Ectodermal cell (in vitro differentiated cells): ENCODE data around the gene NPB. TPM values are rescaled to one million over a fixed set of nuclear protein-coding genes. Genes with fewer than 3 reads are reported as not detected.

ENCODE experiments used
- H3K27ac ChIP-seq: 2 replicates; pipeline ENCODE4 v1.7.0; 2013; ENCODE audit warnings: mild to moderate bottlenecking, low read depth, low read length; ENCODE audit not compliant: insufficient read depth, poor library complexity, severe bottlenecking
- H3K27me3 ChIP-seq: 2 replicates; pipeline ENCODE4 v1.7.0; 2013; ENCODE audit warnings: mild to moderate bottlenecking, low read length; ENCODE audit not compliant: insufficient read depth, control insufficient read depth, poor library complexity, severe bottlenecking
- H3K36me3 ChIP-seq: one replicate; pipeline ENCODE4 v1.7.0; 2013; ENCODE audit warnings: low read length; ENCODE audit not compliant: control insufficient read depth, insufficient read depth
- H3K4me1 ChIP-seq: one replicate; pipeline ENCODE4 v1.7.0; 2013; ENCODE audit warnings: low read length; ENCODE audit not compliant: control insufficient read depth, insufficient read depth
- H3K4me3 ChIP-seq: 2 replicates; pipeline ENCODE4 v1.7.0; 2013; ENCODE audit warnings: low read depth, low read length, control low read depth; ENCODE audit not compliant: insufficient read depth
- H3K9me3 ChIP-seq: 2 replicates; pipeline ENCODE4 v1.7.0; 2013; ENCODE audit warnings: mild to moderate bottlenecking, low read length, moderate library complexity; ENCODE audit not compliant: control insufficient read depth
- WGBS, 2 experiments: methylation state at CpG; one replicate each; pipeline ENCODE4 v1.1.7; 2013; ENCODE audit warnings: missing lambda C conversion rate in 2 of 2; 5-methylcytosine and 5-hydroxymethylcytosine counted together
- polyA plus RNA-seq, 4 experiments: library from polyadenylated mRNA; stranded (reverse); fragments of 50-300 nt; gene quantifications; one replicate each; pipeline ENCODE4 v1.2.3, GENCODE V29; 2013

The NPB gene
- 0.63 TPM for polyA plus RNA-seq (2013, experiment 1 of 4)
- polyA plus RNA-seq (2013, experiment 2 of 4), result 0.92 TPM
- 1.1 TPM for polyA plus RNA-seq (2013, experiment 3 of 4)
- polyA plus RNA-seq (2013, experiment 4 of 4), result 1.7 TPM

DNA sequence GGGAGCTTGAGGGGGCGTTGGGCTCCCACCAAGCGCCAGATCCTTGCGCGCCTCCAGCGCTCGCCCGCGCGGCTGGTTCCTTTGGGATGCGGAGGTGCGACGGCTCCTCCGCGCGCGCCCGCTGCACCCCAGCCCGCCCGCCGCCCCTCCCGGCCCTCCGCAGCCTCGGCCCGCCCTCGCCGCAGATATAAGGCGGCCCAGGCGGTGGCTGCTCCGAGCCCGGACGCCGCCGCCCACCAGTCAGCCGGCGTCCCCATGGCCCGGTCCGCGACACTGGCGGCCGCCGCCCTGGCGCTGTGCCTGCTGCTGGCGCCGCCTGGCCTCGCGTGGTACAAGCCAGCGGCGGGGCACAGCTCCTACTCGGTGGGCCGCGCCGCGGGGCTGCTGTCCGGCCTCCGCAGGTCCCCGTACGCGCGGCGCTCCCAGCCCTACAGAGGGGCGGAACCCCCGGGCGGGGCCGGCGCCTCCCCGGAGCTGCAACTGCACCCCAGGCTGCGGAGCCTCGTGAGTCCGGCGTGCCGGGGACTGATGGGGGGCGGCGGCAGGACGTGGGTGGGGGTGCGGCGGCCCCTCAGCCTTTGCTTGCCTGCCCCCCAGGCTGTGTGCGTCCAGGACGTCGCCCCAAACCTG lies at the start of gene NPB:
Gene NPB, plus strand, starts transcription at position 216 of the 630 bp plus-strand sequence. Its CDS starts 40 bp downstream, at position 256.
- Histone ChIP-seq H3K36me3 (peaks cover 22% of the 10 kb centered on the region), H3K4me3 (peak within 1 kb of the TSS; percentile 16)

DNA sequence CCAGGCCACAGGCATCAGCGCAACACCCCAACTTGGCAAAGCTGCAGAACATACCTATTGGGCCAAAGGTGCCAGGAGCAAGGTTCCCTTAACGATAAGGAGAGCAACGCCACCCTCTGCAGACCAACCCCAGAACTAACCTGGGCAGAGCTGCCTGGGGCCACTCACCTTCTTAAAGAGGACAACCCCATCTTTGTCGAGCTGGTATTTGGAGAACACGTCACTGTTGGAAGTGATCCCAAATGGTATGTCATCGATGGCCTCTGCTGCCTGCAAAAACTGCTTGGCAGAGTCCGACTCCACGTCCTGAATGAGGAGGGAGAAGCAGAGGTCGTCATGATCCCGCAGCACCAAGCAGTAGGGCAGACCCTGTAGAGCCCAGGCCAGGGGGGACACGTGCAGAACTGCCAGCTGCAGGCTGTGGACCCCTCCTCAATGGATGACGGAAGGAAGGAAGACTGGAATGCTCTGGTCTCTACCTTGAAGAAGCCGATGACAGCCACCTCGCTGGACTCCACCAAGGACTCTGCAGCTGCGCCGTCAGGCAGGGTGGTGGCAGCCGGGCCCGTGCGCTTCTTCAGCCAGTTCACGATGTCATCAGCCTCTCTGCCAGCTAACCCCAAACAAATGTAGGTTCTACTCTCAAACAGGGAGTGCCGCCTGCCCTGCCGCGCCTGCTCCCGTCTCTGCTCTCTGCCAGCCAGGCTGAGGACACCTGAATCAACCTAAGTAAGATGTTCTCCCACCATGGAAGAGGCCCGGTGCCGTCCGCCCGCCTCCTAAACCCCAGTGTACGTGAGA lies 46.9 kb upstream of the NPB start:
- H3K4me3 ChIP-seq, result no peak overlapping the region
- 95% methylated on average over 29 of the region's 29 CpGs for WGBS, 2 experiments
- H3K36me3 ChIP-seq, result peaks cover 53% of the 10 kb centered on the region
- H3K27me3 ChIP-seq, result no peaks in the 10 kb centered on the region
- no peaks in the 10 kb centered on the region for H3K9me3 ChIP-seq
- no peak overlapping the region for H3K27ac ChIP-seq
- H3K4me1 ChIP-seq, result peaks cover 9% of the 10 kb centered on the region

More for the DNA sequence above, at the start of gene NPB:
- Histone ChIP-seq H3K27me3 (peaks cover 30% of the 10 kb centered on the region), H3K9me3 (no peaks in the 10 kb centered on the region), H3K27ac (no peak within 1 kb of the TSS), H3K4me1 (no peaks in the 10 kb centered on the region)
- 6% methylated on average over 79 of the region's 79 CpGs for WGBS, 2 experiments

DNA sequence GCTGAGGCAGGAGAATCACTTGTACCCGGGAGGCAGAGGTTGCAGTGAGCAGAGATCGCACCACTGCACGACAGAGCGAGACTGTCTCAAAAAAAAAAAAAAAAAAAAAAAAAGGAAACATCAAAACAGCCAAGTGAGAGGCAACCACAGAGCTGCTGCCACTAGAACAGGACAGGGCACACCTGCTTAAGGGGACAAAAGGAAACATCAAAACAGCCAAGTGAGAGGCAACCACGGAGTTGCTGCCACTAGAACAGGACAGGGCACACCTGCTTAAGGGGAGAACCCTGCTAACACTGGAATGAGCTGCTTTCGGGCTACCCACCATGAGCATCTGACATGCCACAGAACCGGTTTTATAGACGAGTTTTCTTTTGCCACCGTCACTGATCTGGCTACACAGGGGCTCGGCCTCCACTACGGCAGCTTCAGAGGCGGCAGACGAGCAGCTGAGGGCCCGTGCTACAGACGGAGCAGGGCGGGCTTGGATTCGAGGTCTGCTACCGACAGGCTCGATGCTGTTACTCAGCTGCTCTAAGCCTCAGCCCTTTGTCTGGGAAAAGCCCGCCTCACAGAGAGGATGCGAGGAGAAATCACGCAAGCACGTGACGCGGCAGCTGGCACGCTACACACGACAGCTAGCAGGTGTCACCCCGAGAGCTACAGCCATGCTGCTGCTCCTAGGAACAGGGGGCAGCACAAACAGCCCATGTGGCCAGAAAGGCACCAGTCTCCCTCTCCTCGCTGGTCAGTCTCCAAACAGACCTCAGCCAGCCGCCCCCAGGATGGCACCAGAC lies 43.7 kb upstream of the NPB start:
- H3K36me3 ChIP-seq, result peaks cover 33% of the 10 kb centered on the region
- H3K4me1 ChIP-seq, result peaks cover 9% of the 10 kb centered on the region
- H3K27me3 ChIP-seq, result no peaks in the 10 kb centered on the region
- H3K4me3 ChIP-seq, result no peak overlapping the region
- H3K27ac ChIP-seq, result no peak overlapping the region
- WGBS, 2 experiments, result 94% methylated on average over 30 of the region's 30 CpGs
- no peaks in the 10 kb centered on the region for H3K9me3 ChIP-seq

DNA sequence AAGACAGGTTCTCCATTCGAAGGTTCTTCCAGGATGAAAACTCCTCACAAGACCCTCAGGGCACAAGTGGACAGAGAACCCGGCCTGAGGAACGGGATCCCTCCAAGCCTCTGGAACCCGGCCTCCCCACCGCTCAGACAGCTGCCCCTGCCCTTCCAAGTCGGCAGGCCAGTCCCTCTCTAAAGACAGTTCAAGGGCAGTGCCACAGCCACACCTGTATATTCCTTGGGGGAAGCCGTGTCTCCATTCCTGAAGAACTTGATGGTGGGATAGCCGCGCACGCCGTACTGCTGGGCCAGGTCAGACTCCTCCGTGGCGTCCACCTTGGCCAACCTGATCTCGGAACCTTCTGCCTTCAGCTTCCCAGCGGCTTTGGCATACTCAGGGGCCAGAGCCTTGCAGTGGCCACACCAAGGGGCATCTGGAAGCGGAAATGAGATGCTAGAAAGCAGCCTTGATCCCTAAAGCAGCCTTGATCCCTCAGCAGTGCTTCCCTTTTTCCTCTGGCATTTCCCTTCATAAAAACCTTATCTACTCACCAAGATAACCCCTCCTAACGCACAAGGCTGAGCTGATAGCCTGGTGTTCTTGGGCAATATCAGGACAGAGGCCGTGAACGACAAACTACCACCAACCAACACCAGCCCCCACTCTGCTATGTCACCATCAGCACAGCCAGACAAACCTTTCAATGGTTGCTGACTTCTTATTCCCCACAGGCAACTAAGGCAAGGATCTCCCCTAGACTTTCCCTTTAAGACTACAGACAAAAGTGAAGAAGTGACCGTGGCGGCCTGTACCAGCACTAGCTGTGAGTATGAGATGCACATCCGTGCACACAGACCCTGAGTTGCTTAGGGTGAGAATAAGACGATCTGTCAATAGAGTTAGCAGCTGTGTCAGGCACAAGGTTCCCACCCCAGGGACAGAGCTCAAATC lies 42.8 kb upstream of the NPB start:
- H3K27me3 ChIP-seq, result no peaks in the 10 kb centered on the region
- WGBS, 2 experiments, result 77 to 81% methylated on average over 23 of the region's 23 CpGs
- no peak overlapping the region for H3K27ac ChIP-seq
- peak overlapping the region; percentile 94 for H3K4me3 ChIP-seq
- peaks cover 28% of the 10 kb centered on the region for H3K36me3 ChIP-seq
- H3K9me3 ChIP-seq, result no peaks in the 10 kb centered on the region
- peaks cover 9% of the 10 kb centered on the region for H3K4me1 ChIP-seq

DNA sequence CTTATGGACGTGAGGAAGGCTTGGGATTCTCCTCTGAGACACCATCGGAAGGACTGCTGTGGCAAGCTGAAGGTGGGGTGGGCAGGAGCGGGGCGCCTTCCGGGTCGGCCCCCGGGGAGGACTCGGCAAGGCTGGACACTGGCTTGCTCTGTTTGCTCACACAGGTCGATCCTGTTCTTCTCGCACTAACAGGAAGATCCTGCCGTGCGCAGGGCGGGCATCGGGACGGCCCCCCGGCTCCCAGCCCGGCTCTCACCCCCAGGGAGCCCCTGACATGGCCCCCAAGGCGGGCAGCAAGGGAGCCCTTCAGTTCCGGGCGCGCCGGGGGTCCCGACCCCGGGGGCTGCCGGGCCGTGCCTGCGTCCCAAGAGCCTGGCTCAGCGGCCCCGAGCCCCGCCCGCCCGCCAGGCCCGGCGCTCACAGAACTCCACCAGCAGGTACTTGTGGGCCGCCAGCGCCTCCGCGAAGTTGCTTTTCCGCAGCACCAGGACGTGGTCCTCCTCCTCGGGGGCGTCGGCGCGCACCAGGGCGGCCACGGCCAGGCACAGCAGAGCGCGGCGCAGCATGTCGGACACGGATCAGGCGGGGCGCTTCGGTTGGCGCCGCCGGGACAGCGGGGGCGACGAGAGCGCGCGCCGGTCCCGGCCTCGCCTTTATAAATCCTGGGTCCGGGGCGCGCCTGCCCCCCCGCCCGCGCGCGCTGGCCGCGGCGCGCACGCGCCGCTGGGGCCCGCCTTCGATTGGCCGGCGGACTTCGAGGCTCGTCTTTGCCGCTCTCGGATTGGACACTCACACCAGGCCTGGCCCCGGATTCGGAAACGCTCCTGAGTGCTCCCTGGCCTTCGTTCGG lies 41.9 kb upstream of the NPB start, which contains the start of gene P4HB:
Gene P4HB, minus strand, starts transcription at position 630 of the 850 bp plus-strand sequence. Its CDS starts 64 bp downstream, at position 566.
- 0% methylated on average over 95 of the region's 95 CpGs for WGBS, 2 experiments
- no peaks in the 10 kb centered on the region for H3K9me3 ChIP-seq
- H3K4me3 ChIP-seq, result peak within 1 kb of the TSS; percentile 94
- peaks cover 9% of the 10 kb centered on the region for H3K4me1 ChIP-seq
- no peaks in the 10 kb centered on the region for H3K27me3 ChIP-seq
- peaks cover 20% of the 10 kb centered on the region for H3K36me3 ChIP-seq
- peak within 1 kb of the TSS; percentile 77 for H3K27ac ChIP-seq

DNA sequence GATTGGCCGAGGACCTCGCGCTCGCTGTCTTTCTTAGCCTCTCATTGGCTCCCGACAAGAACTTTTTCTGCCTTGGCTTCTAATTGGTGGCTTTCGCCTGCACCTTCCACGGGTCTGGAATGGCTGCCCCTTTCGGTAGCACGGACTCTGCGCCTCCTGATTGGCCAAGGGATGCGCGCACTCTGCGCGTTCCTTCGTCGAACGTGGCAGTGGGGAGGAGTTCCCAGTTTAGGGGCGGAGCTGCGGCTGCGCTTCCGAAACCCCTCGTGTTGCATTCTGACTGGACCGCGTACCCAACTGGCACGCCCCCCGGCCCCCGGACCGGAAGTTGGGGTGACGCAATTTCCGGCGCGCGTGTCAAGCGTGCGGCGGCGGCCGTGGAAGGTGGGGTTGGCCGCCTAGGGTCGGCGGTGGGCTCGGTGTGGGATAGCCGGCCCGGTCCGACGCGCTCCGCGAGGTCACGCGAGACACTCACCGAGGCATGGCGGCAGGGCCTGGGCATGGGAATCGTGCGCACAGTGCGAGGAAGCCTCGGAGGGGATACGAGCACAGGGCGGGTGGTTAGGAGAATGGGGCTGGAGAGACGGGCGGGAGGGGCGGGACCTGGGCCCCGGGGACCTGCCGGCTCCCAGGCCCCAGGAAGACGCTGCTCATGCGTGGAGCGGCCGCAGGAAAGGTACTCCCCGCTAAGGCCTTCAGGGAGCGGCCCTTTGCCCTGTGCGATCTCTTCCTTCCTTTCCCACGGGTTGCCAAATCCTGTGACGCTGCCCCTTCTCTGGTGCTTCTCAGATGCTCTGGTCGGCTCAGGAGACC lies 41.1 kb upstream of the NPB start:
- peak overlapping the region; percentile 80 for H3K4me3 ChIP-seq
- H3K4me1 ChIP-seq, result peaks cover 9% of the 10 kb centered on the region
- H3K27ac ChIP-seq, result peak overlapping the region; percentile 69
- peaks cover 18% of the 10 kb centered on the region for H3K36me3 ChIP-seq
- WGBS, 2 experiments, result 0% methylated on average over 74 of the region's 74 CpGs
- H3K9me3 ChIP-seq, result no peaks in the 10 kb centered on the region
- H3K27me3 ChIP-seq, result no peaks in the 10 kb centered on the region

DNA sequence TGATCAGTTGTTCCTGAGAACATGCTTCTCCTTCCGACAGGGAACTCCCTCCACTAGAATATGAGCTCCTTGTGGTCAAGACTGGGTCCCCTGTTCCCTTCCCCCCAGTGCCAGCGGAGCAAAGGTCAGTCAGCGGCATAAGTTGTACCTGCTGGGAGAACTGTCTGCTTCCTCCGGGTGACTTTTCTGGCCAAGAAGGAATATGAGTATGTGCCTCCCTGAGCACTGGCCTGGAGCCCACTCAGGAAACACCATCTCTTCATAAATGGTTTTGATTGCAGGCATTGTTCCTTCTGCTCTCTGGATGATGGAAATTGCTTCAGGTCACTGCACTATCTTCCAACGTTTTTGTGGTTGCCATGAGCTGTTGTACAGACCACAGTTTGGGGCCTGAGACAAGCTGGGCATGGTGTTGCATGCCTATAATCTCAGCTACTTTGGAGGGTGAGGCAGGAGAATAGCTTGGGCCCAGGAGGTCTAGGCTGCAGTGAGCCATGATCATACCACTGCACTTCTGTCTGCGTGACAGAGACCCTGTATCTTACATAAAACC lies 38.8 kb upstream of the NPB start:
- H3K4me1 ChIP-seq, result peaks cover 24% of the 10 kb centered on the region
- no peak overlapping the region for H3K4me3 ChIP-seq
- no peak overlapping the region for H3K27ac ChIP-seq
- H3K36me3 ChIP-seq, result peaks cover 18% of the 10 kb centered on the region
- WGBS, 2 experiments, result 93 to 95% methylated on average over 6 of the region's 6 CpGs
- H3K27me3 ChIP-seq, result no peaks in the 10 kb centered on the region
- no peaks in the 10 kb centered on the region for H3K9me3 ChIP-seq
